OCI-LY7 (cell line): ENCODE results near the gene SH3RF3.

ENCODE experiments used
- EZH2phosphoT487 ChIP-seq: fragments of 200-600 bp; sonication (generic); IDR thresholded peaks from 2 replicates; pipeline ENCODE4 v1.6.1; 2018; ENCODE audit warnings: low read depth, borderline replicate concordance, mild to moderate bottlenecking, mixed run types, antibody characterized with exemption, low read length, moderate library complexity, mixed read lengths
- TF ChIP-seq, protein P1 (sequence below): fragments of 200-600 bp; sonication (generic); conservative IDR thresholded peaks from 2 replicates; pipeline ENCODE4 v1.5.1; 2014; ENCODE audit warnings: mild to moderate bottlenecking, antibody characterized with exemption, low read length, moderate library complexity, mixed read lengths

- no peak for TF ChIP-seq EZH2phosphoT487
- TF ChIP-seq, protein P1, sequence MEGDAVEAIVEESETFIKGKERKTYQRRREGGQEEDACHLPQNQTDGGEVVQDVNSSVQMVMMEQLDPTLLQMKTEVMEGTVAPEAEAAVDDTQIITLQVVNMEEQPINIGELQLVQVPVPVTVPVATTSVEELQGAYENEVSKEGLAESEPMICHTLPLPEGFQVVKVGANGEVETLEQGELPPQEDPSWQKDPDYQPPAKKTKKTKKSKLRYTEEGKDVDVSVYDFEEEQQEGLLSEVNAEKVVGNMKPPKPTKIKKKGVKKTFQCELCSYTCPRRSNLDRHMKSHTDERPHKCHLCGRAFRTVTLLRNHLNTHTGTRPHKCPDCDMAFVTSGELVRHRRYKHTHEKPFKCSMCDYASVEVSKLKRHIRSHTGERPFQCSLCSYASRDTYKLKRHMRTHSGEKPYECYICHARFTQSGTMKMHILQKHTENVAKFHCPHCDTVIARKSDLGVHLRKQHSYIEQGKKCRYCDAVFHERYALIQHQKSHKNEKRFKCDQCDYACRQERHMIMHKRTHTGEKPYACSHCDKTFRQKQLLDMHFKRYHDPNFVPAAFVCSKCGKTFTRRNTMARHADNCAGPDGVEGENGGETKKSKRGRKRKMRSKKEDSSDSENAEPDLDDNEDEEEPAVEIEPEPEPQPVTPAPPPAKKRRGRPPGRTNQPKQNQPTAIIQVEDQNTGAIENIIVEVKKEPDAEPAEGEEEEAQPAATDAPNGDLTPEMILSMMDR, result no peak
These were observed 268.9 kb downstream of the SH3RF3 start for GRCh38 chr2:109397893-109398292.
